ENCODE results near the gene MTA2.
"Not testable (repeated sequence)": the region's sequence is repeated elsewhere in the genome, so short reads cannot be mapped to it uniquely, and the experiment has no call there.

The MTA2 gene

GRCh38 chr11:62570903-62571302 lies 30.8 kb downstream of the MTA2 start:
- in situ Hi-C loops (cut with MboI; ENCODE audit: low sequenced_read_pairs), result not testable (repeated sequence)

GRCh38 chr11:62569611-62570010 lies 32.1 kb downstream of the MTA2 start:
- in situ Hi-C loops (cut with MboI; ENCODE audit: low sequenced_read_pairs), result no loop called here

- in situ Hi-C loops (cut with MboI; ENCODE audit: low sequenced_read_pairs), result no loop called here
Measured at GRCh38 chr11:62567018-62567633, 34.5 kb downstream of the MTA2 start.

GRCh38 chr11:62566247-62566646 lies 35.4 kb downstream of the MTA2 start:
- in situ Hi-C loops (cut with MboI; ENCODE audit: low sequenced_read_pairs), result no loop called here

- in situ Hi-C loops (cut with MboI; ENCODE audit: low sequenced_read_pairs), result no loop called here
Measured at GRCh38 chr11:62565100-62565802, 36.4 kb downstream of the MTA2 start.

- in situ Hi-C loops (cut with MboI; ENCODE audit: low sequenced_read_pairs), result not testable (repeated sequence)
Measured at GRCh38 chr11:62561677-62562230, 39.9 kb downstream of the MTA2 start.

- in situ Hi-C loops (cut with MboI; ENCODE audit: low sequenced_read_pairs), result no loop called here
Measured at GRCh38 chr11:62560566-62561103, 41.0 kb downstream of the MTA2 start.

- in situ Hi-C loops (cut with MboI; ENCODE audit: low sequenced_read_pairs), result not testable (repeated sequence)
Measured at GRCh38 chr11:62559626-62560025, 42.0 kb downstream of the MTA2 start.

- in situ Hi-C loops (cut with MboI; ENCODE audit: low sequenced_read_pairs), result no loop called here
Measured at GRCh38 chr11:62559204-62559603, 42.5 kb downstream of the MTA2 start.

GRCh38 chr11:62558669-62559068 lies 43.0 kb downstream of the MTA2 start:
- in situ Hi-C loops (cut with MboI; ENCODE audit: low sequenced_read_pairs), result no loop called here

GRCh38 chr11:62556875-62557631 lies 44.6 kb downstream of the MTA2 start:
- in situ Hi-C loops (cut with MboI; ENCODE audit: low sequenced_read_pairs), result no loop called here

GRCh38 chr11:62556108-62556874 lies 45.4 kb downstream of the MTA2 start:
- in situ Hi-C loops (cut with MboI; ENCODE audit: low sequenced_read_pairs), result no loop called here

GRCh38 chr11:62555464-62556107 lies 46.1 kb downstream of the MTA2 start:
- in situ Hi-C loops (cut with MboI; ENCODE audit: low sequenced_read_pairs), result no loop called here

- in situ Hi-C loops (cut with MboI; ENCODE audit: low sequenced_read_pairs), result no loop called here
Measured at GRCh38 chr11:62554387-62555167, 47.1 kb downstream of the MTA2 start.

- in situ Hi-C loops (cut with MboI; ENCODE audit: low sequenced_read_pairs), result no loop called here
Measured at GRCh38 chr11:62553839-62554361, 47.8 kb downstream of the MTA2 start.

- in situ Hi-C loops (cut with MboI; ENCODE audit: low sequenced_read_pairs), result no loop called here
Measured at GRCh38 chr11:62553080-62553838, 48.4 kb downstream of the MTA2 start.

- in situ Hi-C loops (cut with MboI; ENCODE audit: low sequenced_read_pairs), result no loop called here
Measured at GRCh38 chr11:62552485-62553079, 49.1 kb downstream of the MTA2 start.

- in situ Hi-C loops (cut with MboI; ENCODE audit: low sequenced_read_pairs), result not testable (repeated sequence)
Measured at GRCh38 chr11:62550478-62550877, 51.2 kb downstream of the MTA2 start.

Measured in hTERT RPE-1 (cell line).